Fibroblast of lung (primary cell): ENCODE results near the gene PPIL4.

Experiments used
- EZH2 ChIP-seq: IDR thresholded peaks from 2 replicates; pipeline ENCODE4 v1.5.1; 2012; ENCODE audit warnings: low read length, control low read depth, mild to moderate bottlenecking; ENCODE audit errors: missing control alignments
- TF ChIP-seq, protein P1 (sequence below), 2 donors: IDR thresholded peaks in 1 of 2; conservative IDR thresholded peaks in 1 of 2; 1 replicate in 1 of 2; 2 replicates in 1 of 2; pipeline ENCODE4 v1.5.1; 2011 to 2012; ENCODE audit warnings: low read length in 2 of 2, control low read depth in 1 of 2, inconsistent platforms in 1 of 2, low read depth in 1 of 2, mild to moderate bottlenecking in 1 of 2

DNA sequence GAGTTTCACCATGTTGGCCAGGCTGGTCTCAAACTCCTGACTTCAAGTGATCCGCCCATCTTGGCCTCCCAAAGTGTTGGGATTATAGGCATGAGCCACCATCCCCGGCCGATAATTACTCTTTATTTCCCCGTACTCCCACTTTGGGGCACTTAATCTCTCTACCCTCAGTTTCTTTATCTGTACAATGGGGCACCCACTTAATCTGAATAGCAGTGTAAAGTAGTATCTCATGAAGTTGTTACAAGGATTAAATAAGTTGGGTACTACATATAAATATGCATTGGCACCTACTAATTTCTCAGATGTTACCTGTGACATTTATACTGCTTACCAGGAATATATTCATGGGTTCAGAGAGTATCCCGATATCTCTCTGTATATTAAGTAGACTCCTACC is 35.5 kb upstream of the PPIL4 start:
- TF ChIP-seq, protein P1, sequence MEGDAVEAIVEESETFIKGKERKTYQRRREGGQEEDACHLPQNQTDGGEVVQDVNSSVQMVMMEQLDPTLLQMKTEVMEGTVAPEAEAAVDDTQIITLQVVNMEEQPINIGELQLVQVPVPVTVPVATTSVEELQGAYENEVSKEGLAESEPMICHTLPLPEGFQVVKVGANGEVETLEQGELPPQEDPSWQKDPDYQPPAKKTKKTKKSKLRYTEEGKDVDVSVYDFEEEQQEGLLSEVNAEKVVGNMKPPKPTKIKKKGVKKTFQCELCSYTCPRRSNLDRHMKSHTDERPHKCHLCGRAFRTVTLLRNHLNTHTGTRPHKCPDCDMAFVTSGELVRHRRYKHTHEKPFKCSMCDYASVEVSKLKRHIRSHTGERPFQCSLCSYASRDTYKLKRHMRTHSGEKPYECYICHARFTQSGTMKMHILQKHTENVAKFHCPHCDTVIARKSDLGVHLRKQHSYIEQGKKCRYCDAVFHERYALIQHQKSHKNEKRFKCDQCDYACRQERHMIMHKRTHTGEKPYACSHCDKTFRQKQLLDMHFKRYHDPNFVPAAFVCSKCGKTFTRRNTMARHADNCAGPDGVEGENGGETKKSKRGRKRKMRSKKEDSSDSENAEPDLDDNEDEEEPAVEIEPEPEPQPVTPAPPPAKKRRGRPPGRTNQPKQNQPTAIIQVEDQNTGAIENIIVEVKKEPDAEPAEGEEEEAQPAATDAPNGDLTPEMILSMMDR (conservative IDR thresholded peaks at IDR 0.05 in 1 of 2, IDR thresholded peaks at IDR 0.05 in 1 of 2; ENCODE audit: low read depth in 1 of 2, low read length in 2 of 2), result no peak
- TF ChIP-seq EZH2, result no peak
